PFSK-1 (cell line): Measurements from ENCODE around the gene UGT1A10.

Experiments
- POLR2AphosphoS5 ChIP-seq: IDR thresholded peaks from 2 replicates; pipeline ENCODE4 v1.6.1; 2012; ENCODE audit warnings: low read depth, mild to moderate bottlenecking, control low read depth, low read length, moderate library complexity
- REST ChIP-seq, 2 experiments: IDR thresholded peaks; 2 replicates each; pipeline versions ENCODE4 v1.6.1 to v1.8.0; 2011 to 2012; ENCODE audit warnings: low read depth in 2 of 2, low read length in 2 of 2, control low read depth in 1 of 2, inconsistent platforms in 1 of 2, mild to moderate bottlenecking in 1 of 2, moderate library complexity in 1 of 2; ENCODE audit not compliant: insufficient read depth in 1 of 2

- TF ChIP-seq POLR2AphosphoS5 (no peak), REST (IDR thresholded peaks at IDR 0.05; ENCODE audit: insufficient read depth in 1 of 2, low read depth in 2 of 2, low read length in 2 of 2) (no peak)
Measured at GRCh38 chr2:233799087-233799665, 162.9 kb downstream of the UGT1A10 start.
